ENCODE results near the gene AP2S1. TPM values are rescaled to one million over a fixed set of nuclear protein-coding genes. Genes with fewer than 3 reads are reported as not detected.

The AP2S1 gene
- total RNA-seq, 2 donors from 2014 or later: 76.5 to 93.8 TPM

GRCh38 chr19:46862974-46863632, 12.5 kb upstream of the AP2S1 start:
- Histone ChIP-seq H3K36me3 (no peaks in the 10 kb centered on the region), H3K27ac (peak overlapping the region; percentile 98 to 99), H3K27me3 (replicated peaks; ENCODE audit: insufficient read depth) (no peaks in the 10 kb centered on the region), H3K4me1 (ENCODE audit: control insufficient read depth in 1 of 2, low read depth in 2 of 2) (peaks cover 45 to 63% of the 10 kb centered on the region in 2 donors), H3K9me3 (no peaks in the 10 kb centered on the region), H3K4me3 (peak overlapping the region; percentile 97)
- TF ChIP-seq, protein P1, sequence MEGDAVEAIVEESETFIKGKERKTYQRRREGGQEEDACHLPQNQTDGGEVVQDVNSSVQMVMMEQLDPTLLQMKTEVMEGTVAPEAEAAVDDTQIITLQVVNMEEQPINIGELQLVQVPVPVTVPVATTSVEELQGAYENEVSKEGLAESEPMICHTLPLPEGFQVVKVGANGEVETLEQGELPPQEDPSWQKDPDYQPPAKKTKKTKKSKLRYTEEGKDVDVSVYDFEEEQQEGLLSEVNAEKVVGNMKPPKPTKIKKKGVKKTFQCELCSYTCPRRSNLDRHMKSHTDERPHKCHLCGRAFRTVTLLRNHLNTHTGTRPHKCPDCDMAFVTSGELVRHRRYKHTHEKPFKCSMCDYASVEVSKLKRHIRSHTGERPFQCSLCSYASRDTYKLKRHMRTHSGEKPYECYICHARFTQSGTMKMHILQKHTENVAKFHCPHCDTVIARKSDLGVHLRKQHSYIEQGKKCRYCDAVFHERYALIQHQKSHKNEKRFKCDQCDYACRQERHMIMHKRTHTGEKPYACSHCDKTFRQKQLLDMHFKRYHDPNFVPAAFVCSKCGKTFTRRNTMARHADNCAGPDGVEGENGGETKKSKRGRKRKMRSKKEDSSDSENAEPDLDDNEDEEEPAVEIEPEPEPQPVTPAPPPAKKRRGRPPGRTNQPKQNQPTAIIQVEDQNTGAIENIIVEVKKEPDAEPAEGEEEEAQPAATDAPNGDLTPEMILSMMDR (IDR thresholded peaks at IDR 0.05): no peak
- ATAC-seq (ENCODE audit: insufficient number of reproducible peaks, low FRiP score, low read depth) (no peak), DNase-seq (ENCODE audit: low spot score) (no peak)

DNA sequence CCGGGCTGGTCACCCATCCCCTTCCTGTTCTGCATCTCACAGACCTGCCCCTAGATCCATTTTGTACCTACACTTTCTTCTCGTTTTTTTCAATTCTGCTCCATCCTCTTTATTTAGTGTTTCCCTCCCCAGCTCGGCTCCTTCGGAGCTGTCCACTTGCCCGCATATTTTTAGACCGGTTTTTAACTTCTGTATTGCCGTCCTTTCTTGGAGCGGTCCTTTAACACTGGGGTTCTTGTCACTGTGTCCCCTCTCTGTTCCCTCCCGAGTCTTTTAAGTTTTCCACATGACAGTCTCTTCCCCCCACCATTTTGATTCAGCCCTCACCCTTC, 11.8 kb upstream of the AP2S1 start:
- TF ChIP-seq, protein P1 (IDR thresholded peaks at IDR 0.05): no peak
- Histone ChIP-seq H3K9me3 (no peaks in the 10 kb centered on the region), H3K4me1 (ENCODE audit: control insufficient read depth in 1 of 2, low read depth in 2 of 2) (peaks cover 45 to 61% of the 10 kb centered on the region in 2 donors), H3K36me3 (no peaks in the 10 kb centered on the region), H3K27ac (peak overlapping the region; percentile 98 to 99), H3K27me3 (replicated peaks; ENCODE audit: insufficient read depth) (no peaks in the 10 kb centered on the region), H3K4me3 (peak overlapping the region; percentile 97)
- no peak for DNase-seq (ENCODE audit: low spot score)
- ATAC-seq (ENCODE audit: insufficient number of reproducible peaks, low FRiP score, low read depth): no peak

GRCh38 chr19:46861691-46862502, 11.3 kb upstream of the AP2S1 start:
- no peak for DNase-seq (ENCODE audit: low spot score)
- peaks cover 39 to 55% of the 10 kb centered on the region in 2 donors for H3K4me1 ChIP-seq (ENCODE audit: control insufficient read depth in 1 of 2, low read depth in 2 of 2)
- TF ChIP-seq, protein P1 (IDR thresholded peaks at IDR 0.05): no peak
- H3K4me3 ChIP-seq: peak overlapping the region; percentile 97
- H3K27ac ChIP-seq: peak overlapping the region; percentile 98 to 99
- no peaks in the 10 kb centered on the region for H3K27me3 ChIP-seq (replicated peaks; ENCODE audit: insufficient read depth)
- H3K9me3 ChIP-seq: no peaks in the 10 kb centered on the region
- no peaks in the 10 kb centered on the region for H3K36me3 ChIP-seq
- no peak for ATAC-seq (ENCODE audit: insufficient number of reproducible peaks, low FRiP score, low read depth)

GRCh38 chr19:46860846-46861690, 10.4 kb upstream of the AP2S1 start, which contains the start of gene ARHGAP35:
Gene ARHGAP35 (plus strand): TSS chr19:46860997. CDS start chr19:46918676, 57,679 bp downstream.
- no peak for DNase-seq (ENCODE audit: low spot score)
- Histone ChIP-seq H3K36me3 (no peaks in the 10 kb centered on the region), H3K9me3 (no peaks in the 10 kb centered on the region), H3K4me1 (ENCODE audit: control insufficient read depth in 1 of 2, low read depth in 2 of 2) (peaks cover 37 to 52% of the 10 kb centered on the region in 2 donors), H3K4me3 (peak within 1 kb of the TSS; percentile 97), H3K27me3 (replicated peaks; ENCODE audit: insufficient read depth) (no peaks in the 10 kb centered on the region), H3K27ac (peak within 1 kb of the TSS; percentile 98 to 99)
- TF ChIP-seq, protein P1 (IDR thresholded peaks at IDR 0.05): no peak
- ATAC-seq (ENCODE audit: insufficient number of reproducible peaks, low FRiP score, low read depth): peak; percentile 23
